Liver (tissue), 9 donors: ENCODE data around the gene ECHDC3. TPM values are rescaled to one million over a fixed set of nuclear protein-coding genes. Genes with fewer than 3 reads are reported as not detected.

Experiments
- DNase-seq: peaks from one replicate; pipeline ENCODE4 v3.0.0-alpha.2; 2017; ENCODE audit warnings: low spot score
- H3K27ac ChIP-seq, 2 donors: one replicate each; pipeline ENCODE4 v1.7.0; 2013; ENCODE audit warnings: inconsistent platforms in 2 of 2, low read length in 2 of 2, control low read depth in 1 of 2, low read depth in 1 of 2, mild to moderate bottlenecking in 1 of 2
- H3K27me3 ChIP-seq, 4 donors: one replicate each; pipeline versions ENCODE4 v1.6.1 to v1.7.0; 2013; ENCODE audit warnings: low read length in 3 of 4, inconsistent platforms in 1 of 4, mild to moderate bottlenecking in 1 of 4, moderate library complexity in 1 of 4; ENCODE audit not compliant: control insufficient read depth in 4 of 4, insufficient read depth in 4 of 4
- H3K36me3 ChIP-seq, 4 donors: one replicate each; pipeline versions ENCODE4 v1.6.1 to v1.7.0; 2013; ENCODE audit warnings: low read length in 3 of 4, mild to moderate bottlenecking in 3 of 4, low read depth in 1 of 4, moderate library complexity in 1 of 4; ENCODE audit not compliant: control insufficient read depth in 4 of 4, insufficient read depth in 3 of 4
- H3K4me1 ChIP-seq, 4 donors: one replicate each; pipeline versions ENCODE4 v1.6.1 to v1.7.0; 2013; ENCODE audit warnings: low read length in 3 of 4, mild to moderate bottlenecking in 3 of 4, moderate library complexity in 1 of 4; ENCODE audit not compliant: control insufficient read depth in 4 of 4, insufficient read depth in 4 of 4
- H3K4me3 ChIP-seq, 3 donors: one replicate each; pipeline versions ENCODE4 v1.6.1 to v1.7.0; 2013; ENCODE audit warnings: low read length in 3 of 3, control low read depth in 1 of 3, low read depth in 1 of 3, mild to moderate bottlenecking in 1 of 3
- H3K9ac ChIP-seq, 2 donors: one replicate each; pipeline ENCODE4 v1.7.0; 2013; ENCODE audit warnings: low read length in 2 of 2, mild to moderate bottlenecking in 2 of 2, moderate library complexity in 2 of 2, control low read depth in 1 of 2, low read depth in 1 of 2
- H3K9me3 ChIP-seq, 4 donors: one replicate each; pipeline versions ENCODE4 v1.6.1 to v1.7.0; 2013; ENCODE audit warnings: low read length in 3 of 4; ENCODE audit not compliant: control insufficient read depth in 4 of 4
- EGR1 ChIP-seq, 2 donors: IDR thresholded peaks; 2 replicates each; pipeline ENCODE4 v1.6.1; 2016 to 2018; ENCODE audit warnings: antibody characterized with exemption in 2 of 2, low read depth in 2 of 2
- FOXA1 ChIP-seq: IDR thresholded peaks from 2 replicates; pipeline ENCODE4 v1.6.1; 2016; ENCODE audit warnings: antibody characterized with exemption
- FOXA2 ChIP-seq: IDR thresholded peaks from 2 replicates; pipeline ENCODE4 v1.6.1; 2016; ENCODE audit warnings: antibody characterized with exemption
- GABPA ChIP-seq, 2 donors: IDR thresholded peaks in 1 of 2; conservative IDR thresholded peaks in 1 of 2; 2 replicates each; pipeline ENCODE4 v1.6.1; 2016; ENCODE audit warnings: antibody characterized with exemption in 2 of 2, mild to moderate bottlenecking in 1 of 2, moderate library complexity in 1 of 2
- HNF4A ChIP-seq, 2 donors: conservative IDR thresholded peaks; 2 replicates each; pipeline ENCODE4 v1.6.1; 2016; ENCODE audit warnings: antibody characterized with exemption in 2 of 2, mild to moderate bottlenecking in 2 of 2
- HNF4G ChIP-seq: IDR thresholded peaks from 2 replicates; pipeline ENCODE4 v1.6.1; 2016; ENCODE audit warnings: antibody characterized with exemption
- JUND ChIP-seq, 2 donors: IDR thresholded peaks; 2 replicates each; pipeline ENCODE4 v1.6.1; 2016; ENCODE audit warnings: antibody characterized with exemption in 2 of 2
- NR2F2 ChIP-seq: IDR thresholded peaks from 2 replicates; pipeline ENCODE4 v1.6.1; 2016; ENCODE audit warnings: antibody characterized with exemption
- RAD21 ChIP-seq, 2 donors: IDR thresholded peaks; 2 replicates each; pipeline ENCODE4 v1.6.1; 2016; ENCODE audit warnings: antibody characterized with exemption in 2 of 2, mild to moderate bottlenecking in 2 of 2
- RXRA ChIP-seq, 2 donors: IDR thresholded peaks; 2 replicates each; pipeline ENCODE4 v1.6.1; 2017 to 2018; ENCODE audit warnings: antibody characterized with exemption in 2 of 2, mild to moderate bottlenecking in 1 of 2
- SP1 ChIP-seq: IDR thresholded peaks from 2 replicates; pipeline ENCODE4 v1.6.1; 2018; ENCODE audit warnings: antibody characterized with exemption, mild to moderate bottlenecking
- TAF1 ChIP-seq: conservative IDR thresholded peaks from 2 replicates; pipeline ENCODE4 v1.6.1; 2016; ENCODE audit warnings: antibody characterized with exemption, mild to moderate bottlenecking
- YY1 ChIP-seq: IDR thresholded peaks from 2 replicates; pipeline ENCODE4 v1.6.1; 2016; ENCODE audit warnings: antibody characterized with exemption, mild to moderate bottlenecking
- WGBS: extraction: QIAGEN DNeasy Blood & Tissue Kit; methylation state at CpG from one replicate; pipeline ENCODE4 v1.1.7; 2013; 5-methylcytosine and 5-hydroxymethylcytosine counted together
- polyA plus RNA-seq, 2 donors: library from polyadenylated mRNA; stranded (reverse) in 1 of 2; unstranded in 1 of 2; fragments of 200-250 nt in 1 of 2; fragments of >200 nt in 1 of 2; fragmentation: Nextera tagmentation in 1 of 2; extraction: Ambion mirVana in 1 of 2; gene quantifications; one replicate each; pipeline versions ENCODE4 v1.2.1 to v1.2.3, GENCODE V29; 2013 to 2015
- total RNA-seq, 2 donors: library from RNA; depleted of rRNA; stranded (reverse); fragments of >200 nt; gene quantifications; one replicate each; pipeline ENCODE4 v1.2.3, GENCODE V29; 2014
- TF ChIP-seq, protein P1 (sequence below): IDR thresholded peaks from 2 replicates; pipeline ENCODE4 v1.6.1; 2016; ENCODE audit warnings: antibody characterized with exemption
- TF ChIP-seq, protein P2 (sequence below): IDR thresholded peaks from 2 replicates; pipeline ENCODE4 v1.6.1; 2016; ENCODE audit warnings: antibody characterized with exemption, mild to moderate bottlenecking
- TF ChIP-seq, protein P3 (sequence below): IDR thresholded peaks from 2 replicates; pipeline ENCODE4 v1.6.1; 2016; ENCODE audit warnings: antibody characterized with exemption
- TF ChIP-seq, protein P4 (sequence below): IDR thresholded peaks from 2 replicates; pipeline ENCODE4 v1.6.1; 2016; ENCODE audit warnings: antibody characterized with exemption
- TF ChIP-seq, protein P5 (sequence below): fragments of 150-350 bp; IDR thresholded peaks from 2 replicates; pipeline ENCODE4 v1.5.1; 2017; ENCODE audit warnings: improper control_type of control experiment, low read depth, low read length; ENCODE audit not compliant: missing input control
- donor health status: healthy.
- donor health status: healthy.
- donor health status: healthy.
- donor health status: healthy.
- donor health status: healthy.

The ECHDC3 gene
- total and polyA plus RNA-seq, 4 donors, result 6.1 to 144 (median 97.3) TPM

DNA sequence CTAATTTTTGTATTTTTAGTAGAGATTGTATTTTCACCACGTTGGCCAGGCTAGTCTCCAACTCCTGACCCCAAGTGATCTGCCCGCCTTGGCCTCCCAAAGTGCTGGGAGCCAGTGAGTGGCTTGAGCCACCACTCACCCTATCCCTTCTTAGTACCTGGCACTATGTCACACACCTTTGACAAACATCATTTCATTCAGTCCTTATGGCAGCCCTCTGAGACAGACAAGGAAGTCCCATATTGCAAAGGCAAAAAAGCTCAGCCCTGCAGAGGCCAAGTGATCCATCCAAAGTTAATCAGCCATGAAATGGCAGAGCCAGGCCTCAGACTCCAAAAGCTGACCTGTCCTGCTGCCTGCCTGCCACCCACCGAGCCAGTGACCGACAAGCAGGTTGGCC is 39.9 kb upstream of the ECHDC3 start:
- Histone ChIP-seq H3K4me1 (peaks cover 0 to 26% (median 22%) of the 10 kb centered on the region in 4 donors), H3K9ac (no peak overlapping the region), H3K27me3 (no peaks in the 10 kb centered on the region), H3K4me3 (no peak overlapping the region), H3K36me3 (no peaks in the 10 kb centered on the region), H3K27ac (no peak overlapping the region), H3K9me3 (no peaks in the 10 kb centered on the region)
- no peak for DNase-seq
- 97% methylated on average over 4 of the region's 4 CpGs for WGBS
- no peak for TF ChIP-seq FOXA2
- TF ChIP-seq RAD21 (IDR thresholded peaks at IDR 0.05), result no peak
- TF ChIP-seq SP1, result no peak
- no peak for TF ChIP-seq TAF1
- no peak for TF ChIP-seq HNF4G
- no peak for TF ChIP-seq EGR1 (IDR thresholded peaks at IDR 0.05; ENCODE audit: low read depth in 2 of 2)
- TF ChIP-seq JUND (IDR thresholded peaks at IDR 0.05), result no peak
- no peak for TF ChIP-seq GABPA (IDR thresholded peaks at IDR 0.05 in 1 of 2, conservative IDR thresholded peaks at IDR 0.05 in 1 of 2)
- TF ChIP-seq NR2F2, result no peak

DNA sequence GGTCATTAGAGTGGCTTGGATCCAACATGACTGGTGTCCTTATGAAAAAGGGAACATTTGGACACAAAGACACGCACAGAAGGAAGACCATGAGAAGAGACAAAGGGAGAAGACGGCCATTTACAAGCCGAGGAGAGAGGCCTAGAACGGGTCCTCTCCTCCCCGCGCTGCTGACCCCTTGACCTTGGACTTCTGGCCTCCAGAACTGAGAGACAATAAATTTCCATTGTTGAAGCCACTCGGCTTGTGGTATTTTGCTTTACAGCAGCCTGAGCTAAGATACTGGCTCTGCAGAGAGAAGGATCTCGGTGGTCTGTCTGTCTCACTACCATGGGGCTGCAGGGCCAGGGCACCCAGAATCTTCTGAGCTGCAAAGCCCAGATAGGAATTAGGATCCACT is 38.1 kb upstream of the ECHDC3 start:
- Histone ChIP-seq H3K9me3 (no peaks in the 10 kb centered on the region), H3K27me3 (no peaks in the 10 kb centered on the region), H3K36me3 (no peaks in the 10 kb centered on the region), H3K4me3 (no peak overlapping the region), H3K4me1 (peaks cover 1 to 14% (median 11%) of the 10 kb centered on the region in 4 donors), H3K27ac (no peak overlapping the region), H3K9ac (no peak overlapping the region)
- no peak for DNase-seq
- 84% methylated on average over 8 of the region's 8 CpGs for WGBS
- TF ChIP-seq EGR1 (IDR thresholded peaks at IDR 0.05; ENCODE audit: low read depth in 2 of 2) (no peak), JUND (IDR thresholded peaks at IDR 0.05) (no peak), HNF4A (conservative IDR thresholded peaks at IDR 0.05) (no peak), SP1 (no peak), NR2F2 (no peak), HNF4G (no peak), GABPA (IDR thresholded peaks at IDR 0.05 in 1 of 2, conservative IDR thresholded peaks at IDR 0.05 in 1 of 2) (no peak), FOXA2 (no peak), TAF1 (no peak), FOXA1 (no peak)
- TF ChIP-seq, protein P1, sequence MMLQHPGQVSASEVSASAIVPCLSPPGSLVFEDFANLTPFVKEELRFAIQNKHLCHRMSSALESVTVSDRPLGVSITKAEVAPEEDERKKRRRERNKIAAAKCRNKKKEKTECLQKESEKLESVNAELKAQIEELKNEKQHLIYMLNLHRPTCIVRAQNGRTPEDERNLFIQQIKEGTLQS, result no peak
- TF ChIP-seq, protein P2, sequence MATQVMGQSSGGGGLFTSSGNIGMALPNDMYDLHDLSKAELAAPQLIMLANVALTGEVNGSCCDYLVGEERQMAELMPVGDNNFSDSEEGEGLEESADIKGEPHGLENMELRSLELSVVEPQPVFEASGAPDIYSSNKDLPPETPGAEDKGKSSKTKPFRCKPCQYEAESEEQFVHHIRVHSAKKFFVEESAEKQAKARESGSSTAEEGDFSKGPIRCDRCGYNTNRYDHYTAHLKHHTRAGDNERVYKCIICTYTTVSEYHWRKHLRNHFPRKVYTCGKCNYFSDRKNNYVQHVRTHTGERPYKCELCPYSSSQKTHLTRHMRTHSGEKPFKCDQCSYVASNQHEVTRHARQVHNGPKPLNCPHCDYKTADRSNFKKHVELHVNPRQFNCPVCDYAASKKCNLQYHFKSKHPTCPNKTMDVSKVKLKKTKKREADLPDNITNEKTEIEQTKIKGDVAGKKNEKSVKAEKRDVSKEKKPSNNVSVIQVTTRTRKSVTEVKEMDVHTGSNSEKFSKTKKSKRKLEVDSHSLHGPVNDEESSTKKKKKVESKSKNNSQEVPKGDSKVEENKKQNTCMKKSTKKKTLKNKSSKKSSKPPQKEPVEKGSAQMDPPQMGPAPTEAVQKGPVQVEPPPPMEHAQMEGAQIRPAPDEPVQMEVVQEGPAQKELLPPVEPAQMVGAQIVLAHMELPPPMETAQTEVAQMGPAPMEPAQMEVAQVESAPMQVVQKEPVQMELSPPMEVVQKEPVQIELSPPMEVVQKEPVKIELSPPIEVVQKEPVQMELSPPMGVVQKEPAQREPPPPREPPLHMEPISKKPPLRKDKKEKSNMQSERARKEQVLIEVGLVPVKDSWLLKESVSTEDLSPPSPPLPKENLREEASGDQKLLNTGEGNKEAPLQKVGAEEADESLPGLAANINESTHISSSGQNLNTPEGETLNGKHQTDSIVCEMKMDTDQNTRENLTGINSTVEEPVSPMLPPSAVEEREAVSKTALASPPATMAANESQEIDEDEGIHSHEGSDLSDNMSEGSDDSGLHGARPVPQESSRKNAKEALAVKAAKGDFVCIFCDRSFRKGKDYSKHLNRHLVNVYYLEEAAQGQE, result no peak

DNA sequence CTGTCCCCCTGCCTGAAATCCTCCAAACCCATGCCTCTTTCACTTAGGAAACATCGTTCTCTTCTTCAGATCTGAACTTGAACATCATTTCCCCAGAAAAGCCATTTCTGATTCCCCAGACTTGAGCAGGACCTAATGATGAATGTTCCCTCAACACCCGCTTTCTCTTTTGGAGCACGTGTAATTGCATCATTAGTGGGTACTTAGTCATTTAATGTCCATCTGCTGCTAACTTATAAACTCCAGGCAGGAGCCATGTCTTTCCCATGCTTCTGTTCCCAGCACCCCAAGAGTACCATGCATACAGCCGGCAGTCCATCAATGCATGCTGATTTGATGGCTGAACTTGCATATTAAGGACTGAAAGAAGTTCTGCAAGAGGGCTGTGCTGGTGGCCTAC is 36.5 kb upstream of the ECHDC3 start:
- Histone ChIP-seq H3K4me1 (peaks cover 1 to 7% (median 4%) of the 10 kb centered on the region in 4 donors), H3K27ac (no peak overlapping the region), H3K27me3 (no peaks in the 10 kb centered on the region), H3K36me3 (no peaks in the 10 kb centered on the region), H3K9ac (no peak overlapping the region), H3K4me3 (no peak overlapping the region), H3K9me3 (no peaks in the 10 kb centered on the region)
- TF ChIP-seq TAF1, result no peak
- no peak for TF ChIP-seq RXRA (IDR thresholded peaks at IDR 0.05)
- no peak for TF ChIP-seq SP1
- no peak for TF ChIP-seq FOXA1
- TF ChIP-seq, protein P3, sequence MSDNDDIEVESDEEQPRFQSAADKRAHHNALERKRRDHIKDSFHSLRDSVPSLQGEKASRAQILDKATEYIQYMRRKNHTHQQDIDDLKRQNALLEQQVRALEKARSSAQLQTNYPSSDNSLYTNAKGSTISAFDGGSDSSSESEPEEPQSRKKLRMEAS, result no peak
- no peak for TF ChIP-seq EGR1 (IDR thresholded peaks at IDR 0.05; ENCODE audit: low read depth in 2 of 2)
- TF ChIP-seq, protein P4, sequence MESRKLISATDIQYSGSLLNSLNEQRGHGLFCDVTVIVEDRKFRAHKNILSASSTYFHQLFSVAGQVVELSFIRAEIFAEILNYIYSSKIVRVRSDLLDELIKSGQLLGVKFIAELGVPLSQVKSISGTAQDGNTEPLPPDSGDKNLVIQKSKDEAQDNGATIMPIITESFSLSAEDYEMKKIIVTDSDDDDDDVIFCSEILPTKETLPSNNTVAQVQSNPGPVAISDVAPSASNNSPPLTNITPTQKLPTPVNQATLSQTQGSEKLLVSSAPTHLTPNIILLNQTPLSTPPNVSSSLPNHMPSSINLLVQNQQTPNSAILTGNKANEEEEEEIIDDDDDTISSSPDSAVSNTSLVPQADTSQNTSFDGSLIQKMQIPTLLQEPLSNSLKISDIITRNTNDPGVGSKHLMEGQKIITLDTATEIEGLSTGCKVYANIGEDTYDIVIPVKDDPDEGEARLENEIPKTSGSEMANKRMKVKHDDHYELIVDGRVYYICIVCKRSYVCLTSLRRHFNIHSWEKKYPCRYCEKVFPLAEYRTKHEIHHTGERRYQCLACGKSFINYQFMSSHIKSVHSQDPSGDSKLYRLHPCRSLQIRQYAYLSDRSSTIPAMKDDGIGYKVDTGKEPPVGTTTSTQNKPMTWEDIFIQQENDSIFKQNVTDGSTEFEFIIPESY, result no peak
- no peak for TF ChIP-seq HNF4G
- TF ChIP-seq RAD21 (IDR thresholded peaks at IDR 0.05), result no peak
- no peak for TF ChIP-seq HNF4A (conservative IDR thresholded peaks at IDR 0.05)
- TF ChIP-seq YY1, result no peak
- no peak for TF ChIP-seq FOXA2
- TF ChIP-seq, protein P5, sequence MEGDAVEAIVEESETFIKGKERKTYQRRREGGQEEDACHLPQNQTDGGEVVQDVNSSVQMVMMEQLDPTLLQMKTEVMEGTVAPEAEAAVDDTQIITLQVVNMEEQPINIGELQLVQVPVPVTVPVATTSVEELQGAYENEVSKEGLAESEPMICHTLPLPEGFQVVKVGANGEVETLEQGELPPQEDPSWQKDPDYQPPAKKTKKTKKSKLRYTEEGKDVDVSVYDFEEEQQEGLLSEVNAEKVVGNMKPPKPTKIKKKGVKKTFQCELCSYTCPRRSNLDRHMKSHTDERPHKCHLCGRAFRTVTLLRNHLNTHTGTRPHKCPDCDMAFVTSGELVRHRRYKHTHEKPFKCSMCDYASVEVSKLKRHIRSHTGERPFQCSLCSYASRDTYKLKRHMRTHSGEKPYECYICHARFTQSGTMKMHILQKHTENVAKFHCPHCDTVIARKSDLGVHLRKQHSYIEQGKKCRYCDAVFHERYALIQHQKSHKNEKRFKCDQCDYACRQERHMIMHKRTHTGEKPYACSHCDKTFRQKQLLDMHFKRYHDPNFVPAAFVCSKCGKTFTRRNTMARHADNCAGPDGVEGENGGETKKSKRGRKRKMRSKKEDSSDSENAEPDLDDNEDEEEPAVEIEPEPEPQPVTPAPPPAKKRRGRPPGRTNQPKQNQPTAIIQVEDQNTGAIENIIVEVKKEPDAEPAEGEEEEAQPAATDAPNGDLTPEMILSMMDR, result no peak
- no peak for TF ChIP-seq JUND (IDR thresholded peaks at IDR 0.05)
- no peak for TF ChIP-seq NR2F2
- no peak for TF ChIP-seq GABPA (IDR thresholded peaks at IDR 0.05 in 1 of 2, conservative IDR thresholded peaks at IDR 0.05 in 1 of 2)
- DNase-seq, result no peak
- whole genome bisulfite sequencing, result 89% methylated on average over 4 of the region's 4 CpGs
